Measurements from ENCODE around the gene MEX3D.

GRCh38 chr19:1555487-1556389 lies 12.4 kb downstream of the MEX3D start:
- TF ChIP-seq POLR2A (IDR thresholded peaks at IDR 0.05) (no peak), CTCF (IDR thresholded peaks at IDR 0.05) (no peak)

Measured in ovary (tissue), 3 donors.